SH-SY5Y (cell line): ENCODE data around the gene IL1A.

Experiments
- GATA2 ChIP-seq: IDR thresholded peaks from 2 replicates; pipeline ENCODE4 v1.6.1; 2011; ENCODE audit warnings: mild to moderate bottlenecking, low read depth, low read length
- GATA3 ChIP-seq: IDR thresholded peaks from 2 replicates; pipeline ENCODE4 v1.6.1; 2011; ENCODE audit warnings: low read depth, mild to moderate bottlenecking, low read length, moderate library complexity

The IL1A gene

GRCh38 chr2:112737542-112738232 is 46.6 kb downstream of the IL1A start:
- TF ChIP-seq GATA2, result no peak
- no peak for TF ChIP-seq GATA3

GRCh38 chr2:112733871-112734270 is 50.4 kb downstream of the IL1A start:
- no peak for TF ChIP-seq GATA2
- no peak for TF ChIP-seq GATA3

- no peak for TF ChIP-seq GATA2
- no peak for TF ChIP-seq GATA3
Observed at GRCh38 chr2:112733456-112733855, 50.8 kb downstream of the IL1A start.

- TF ChIP-seq GATA2 (no peak), GATA3 (no peak)
Observed at GRCh38 chr2:112731479-112731878, 52.8 kb downstream of the IL1A start.

GRCh38 chr2:112730791-112731190 is 53.5 kb downstream of the IL1A start:
- no peak for TF ChIP-seq GATA3
- TF ChIP-seq GATA2, result no peak

GRCh38 chr2:112730216-112730615 is 54.1 kb downstream of the IL1A start:
- no peak for TF ChIP-seq GATA3
- TF ChIP-seq GATA2, result no peak

GRCh38 chr2:112728378-112729175 is 55.7 kb downstream of the IL1A start:
- TF ChIP-seq GATA2 (no peak), GATA3 (no peak)

GRCh38 chr2:112728029-112728362 is 56.3 kb downstream of the IL1A start:
- TF ChIP-seq GATA3, result no peak
- no peak for TF ChIP-seq GATA2

- TF ChIP-seq GATA3 (no peak), GATA2 (no peak)
Observed at GRCh38 chr2:112727276-112728028, 56.8 kb downstream of the IL1A start.

- TF ChIP-seq GATA3 (no peak), GATA2 (no peak)
Observed at GRCh38 chr2:112726487-112727190, 57.7 kb downstream of the IL1A start.

- TF ChIP-seq GATA2 (no peak), GATA3 (no peak)
Observed at GRCh38 chr2:112725545-112726457, 58.5 kb downstream of the IL1A start.

GRCh38 chr2:112724591-112725525 is 59.4 kb downstream of the IL1A start:
- TF ChIP-seq GATA2, result no peak
- TF ChIP-seq GATA3, result no peak

GRCh38 chr2:112723995-112724394 is 60.3 kb downstream of the IL1A start:
- TF ChIP-seq GATA2 (no peak), GATA3 (no peak)
